Uterus (tissue), 2 donors: ENCODE measurements around the gene RNF114.

Experiments
- POLR2A ChIP-seq, 2 donors: fragments of 450-650 bp; IDR thresholded peaks; one replicate each; pipeline ENCODE4 v1.6.1; 2016; ENCODE audit warnings: antibody characterized with exemption in 2 of 2, mild to moderate bottlenecking in 1 of 2, moderate library complexity in 1 of 2
- TF ChIP-seq, protein P1 (sequence below), 4 experiments: fragments of 200-600 bp in 2 of 4; fragments of 450-650 bp in 2 of 4; sonication (generic) in 2 of 4; IDR thresholded peaks; one replicate each; pipeline ENCODE4 v1.5.1; 2016 to 2019; ENCODE audit warnings: antibody characterized with exemption in 4 of 4, mild to moderate bottlenecking in 2 of 4, moderate library complexity in 1 of 4

DNA sequence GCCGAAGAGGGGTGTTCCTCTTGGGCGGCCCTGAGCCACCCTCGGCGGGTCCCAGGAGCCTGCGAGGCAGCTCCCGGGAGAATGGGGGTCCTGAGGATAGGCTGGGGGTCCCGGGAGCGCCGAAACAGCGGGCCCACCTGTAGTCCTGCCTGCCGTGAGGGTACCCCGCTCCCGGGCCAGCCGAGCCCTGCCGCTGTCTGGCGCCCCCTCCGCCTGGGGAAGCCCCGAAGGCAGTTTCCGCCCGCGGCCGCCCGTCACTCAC lies 21.1 kb upstream of the RNF114 start:
- TF ChIP-seq, protein P1, sequence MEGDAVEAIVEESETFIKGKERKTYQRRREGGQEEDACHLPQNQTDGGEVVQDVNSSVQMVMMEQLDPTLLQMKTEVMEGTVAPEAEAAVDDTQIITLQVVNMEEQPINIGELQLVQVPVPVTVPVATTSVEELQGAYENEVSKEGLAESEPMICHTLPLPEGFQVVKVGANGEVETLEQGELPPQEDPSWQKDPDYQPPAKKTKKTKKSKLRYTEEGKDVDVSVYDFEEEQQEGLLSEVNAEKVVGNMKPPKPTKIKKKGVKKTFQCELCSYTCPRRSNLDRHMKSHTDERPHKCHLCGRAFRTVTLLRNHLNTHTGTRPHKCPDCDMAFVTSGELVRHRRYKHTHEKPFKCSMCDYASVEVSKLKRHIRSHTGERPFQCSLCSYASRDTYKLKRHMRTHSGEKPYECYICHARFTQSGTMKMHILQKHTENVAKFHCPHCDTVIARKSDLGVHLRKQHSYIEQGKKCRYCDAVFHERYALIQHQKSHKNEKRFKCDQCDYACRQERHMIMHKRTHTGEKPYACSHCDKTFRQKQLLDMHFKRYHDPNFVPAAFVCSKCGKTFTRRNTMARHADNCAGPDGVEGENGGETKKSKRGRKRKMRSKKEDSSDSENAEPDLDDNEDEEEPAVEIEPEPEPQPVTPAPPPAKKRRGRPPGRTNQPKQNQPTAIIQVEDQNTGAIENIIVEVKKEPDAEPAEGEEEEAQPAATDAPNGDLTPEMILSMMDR (IDR thresholded peaks at IDR 0.05), result no peak
- no peak for TF ChIP-seq POLR2A (IDR thresholded peaks at IDR 0.05)
